GM21381 (cell line): Measurements from ENCODE around the gene SLC7A11.
"Not testable (repeated sequence)": the region's sequence is repeated elsewhere in the genome, so short reads cannot be mapped to it uniquely, and the experiment has no call there.

ENCODE experiments used
- ATAC-seq: cut with Tn5 transposase; IDR thresholded peaks from one replicate; pipeline ENCODE4 v1.9.1; 2021; ENCODE audit warnings: mild to moderate bottlenecking, moderate library complexity; ENCODE audit not compliant: unreplicated experiment

Gene SLC7A11

GRCh38 chr4:138210576-138210975 lies 31.6 kb downstream of the SLC7A11 start:
- ATAC-seq = not testable (repeated sequence)

- ATAC-seq = no peak
These were observed 33.1 kb downstream of the SLC7A11 start for GRCh38 chr4:138209094-138209493.

- ATAC-seq = no peak
These were observed 36.5 kb downstream of the SLC7A11 start for GRCh38 chr4:138205531-138206233.

GRCh38 chr4:138204507-138204906 lies 37.6 kb downstream of the SLC7A11 start:
- no peak for ATAC-seq

- no peak for ATAC-seq
These were observed 39.5 kb downstream of the SLC7A11 start for GRCh38 chr4:138202686-138203085.

GRCh38 chr4:138200236-138200590 lies 41.9 kb downstream of the SLC7A11 start:
- peak; percentile 43 for ATAC-seq

- ATAC-seq = peak; percentile 57
These were observed 42.4 kb downstream of the SLC7A11 start for GRCh38 chr4:138199568-138200235.

- no peak for ATAC-seq
These were observed 46.0 kb downstream of the SLC7A11 start for GRCh38 chr4:138196153-138196552.

GRCh38 chr4:138193963-138194362 lies 48.2 kb downstream of the SLC7A11 start:
- no peak for ATAC-seq

GRCh38 chr4:138192113-138192512 lies 50.0 kb downstream of the SLC7A11 start:
- ATAC-seq = no peak

- peak; percentile 98 for ATAC-seq
These were observed 51.7 kb downstream of the SLC7A11 start for GRCh38 chr4:138190452-138190858.

- no peak for ATAC-seq
These were observed 52.9 kb downstream of the SLC7A11 start for GRCh38 chr4:138189206-138189605.

GRCh38 chr4:138188406-138189084 lies 53.6 kb downstream of the SLC7A11 start:
- ATAC-seq = no peak

GRCh38 chr4:138185859-138186645 lies 56.1 kb downstream of the SLC7A11 start:
- ATAC-seq = no peak

GRCh38 chr4:138184886-138185285 lies 57.3 kb downstream of the SLC7A11 start:
- no peak for ATAC-seq

- no peak for ATAC-seq
These were observed 59.2 kb downstream of the SLC7A11 start for GRCh38 chr4:138182838-138183426.

GRCh38 chr4:138181287-138181686 lies 60.9 kb downstream of the SLC7A11 start:
- no peak for ATAC-seq

- no peak for ATAC-seq
These were observed 63.6 kb downstream of the SLC7A11 start for GRCh38 chr4:138178566-138178965.

GRCh38 chr4:138177278-138177968 lies 64.7 kb downstream of the SLC7A11 start:
- ATAC-seq = no peak
